ENCODE measurements around the gene RAB1A. TPM values are rescaled to one million over a fixed set of nuclear protein-coding genes. Genes with fewer than 3 reads are reported as not detected.

Gene RAB1A
- total and polyA plus RNA-seq, 2 of the 13 experiments (the other 11 are each of a cell fraction or from before 2014, with no cell fraction given): 206 to 226 TPM

- TF ChIP-seq, protein P1, sequence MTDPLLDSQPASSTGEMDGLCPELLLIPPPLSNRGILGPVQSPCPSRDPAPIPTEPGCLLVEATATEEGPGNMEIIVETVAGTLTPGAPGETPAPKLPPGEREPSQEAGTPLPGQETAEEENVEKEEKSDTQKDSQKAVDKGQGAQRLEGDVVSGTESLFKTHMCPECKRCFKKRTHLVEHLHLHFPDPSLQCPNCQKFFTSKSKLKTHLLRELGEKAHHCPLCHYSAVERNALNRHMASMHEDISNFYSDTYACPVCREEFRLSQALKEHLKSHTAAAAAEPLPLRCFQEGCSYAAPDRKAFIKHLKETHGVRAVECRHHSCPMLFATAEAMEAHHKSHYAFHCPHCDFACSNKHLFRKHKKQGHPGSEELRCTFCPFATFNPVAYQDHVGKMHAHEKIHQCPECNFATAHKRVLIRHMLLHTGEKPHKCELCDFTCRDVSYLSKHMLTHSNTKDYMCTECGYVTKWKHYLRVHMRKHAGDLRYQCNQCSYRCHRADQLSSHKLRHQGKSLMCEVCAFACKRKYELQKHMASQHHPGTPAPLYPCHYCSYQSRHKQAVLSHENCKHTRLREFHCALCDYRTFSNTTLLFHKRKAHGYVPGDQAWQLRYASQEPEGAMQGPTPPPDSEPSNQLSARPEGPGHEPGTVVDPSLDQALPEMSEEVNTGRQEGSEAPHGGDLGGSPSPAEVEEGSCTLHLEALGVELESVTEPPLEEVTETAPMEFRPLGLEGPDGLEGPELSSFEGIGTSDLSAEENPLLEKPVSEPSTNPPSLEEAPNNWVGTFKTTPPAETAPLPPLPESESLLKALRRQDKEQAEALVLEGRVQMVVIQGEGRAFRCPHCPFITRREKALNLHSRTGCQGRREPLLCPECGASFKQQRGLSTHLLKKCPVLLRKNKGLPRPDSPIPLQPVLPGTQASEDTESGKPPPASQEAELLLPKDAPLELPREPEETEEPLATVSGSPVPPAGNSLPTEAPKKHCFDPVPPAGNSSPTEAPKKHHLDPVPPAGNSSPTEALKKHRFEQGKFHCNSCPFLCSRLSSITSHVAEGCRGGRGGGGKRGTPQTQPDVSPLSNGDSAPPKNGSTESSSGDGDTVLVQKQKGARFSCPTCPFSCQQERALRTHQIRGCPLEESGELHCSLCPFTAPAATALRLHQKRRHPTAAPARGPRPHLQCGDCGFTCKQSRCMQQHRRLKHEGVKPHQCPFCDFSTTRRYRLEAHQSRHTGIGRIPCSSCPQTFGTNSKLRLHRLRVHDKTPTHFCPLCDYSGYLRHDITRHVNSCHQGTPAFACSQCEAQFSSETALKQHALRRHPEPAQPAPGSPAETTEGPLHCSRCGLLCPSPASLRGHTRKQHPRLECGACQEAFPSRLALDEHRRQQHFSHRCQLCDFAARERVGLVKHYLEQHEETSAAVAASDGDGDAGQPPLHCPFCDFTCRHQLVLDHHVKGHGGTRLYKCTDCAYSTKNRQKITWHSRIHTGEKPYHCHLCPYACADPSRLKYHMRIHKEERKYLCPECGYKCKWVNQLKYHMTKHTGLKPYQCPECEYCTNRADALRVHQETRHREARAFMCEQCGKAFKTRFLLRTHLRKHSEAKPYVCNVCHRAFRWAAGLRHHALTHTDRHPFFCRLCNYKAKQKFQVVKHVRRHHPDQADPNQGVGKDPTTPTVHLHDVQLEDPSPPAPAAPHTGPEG (CRISPR knock-in tag; IDR thresholded peaks at IDR 0.05): no peak
- TF ChIP-seq ZNF570 (CRISPR knock-in tag; IDR thresholded peaks at IDR 0.05; ENCODE audit: borderline replicate concordance) (no peak), ELF3 (CRISPR knock-in tag; IDR thresholded peaks at IDR 0.05) (no peak), TAF1 (CRISPR knock-in tag; IDR thresholded peaks at IDR 0.05) (no peak), NONO (IDR thresholded peaks at IDR 0.05) (no peak), NONO (CRISPR knock-in tag; conservative IDR thresholded peaks at IDR 0.05) (no peak; the same call in 1 of the 2 replicates), NFIB (CRISPR knock-in tag; IDR thresholded peaks at IDR 0.05; ENCODE audit: borderline replicate concordance) (peak; percentile 50; the same call in 1 of the 2 replicates), CAMTA2 (CRISPR knock-in tag; IDR thresholded peaks at IDR 0.05; ENCODE audit: borderline replicate concordance) (peak; percentile 49; the same call in 1 of the 2 replicates), ZNF3 (CRISPR knock-in tag; IDR thresholded peaks at IDR 0.05) (no peak), ZNF562 (CRISPR knock-in tag; IDR thresholded peaks at IDR 0.05; ENCODE audit: borderline replicate concordance) (no peak), ZNF737 (CRISPR knock-in tag; IDR thresholded peaks at IDR 0.05; ENCODE audit: borderline replicate concordance) (no peak), ZNF709 (CRISPR knock-in tag; IDR thresholded peaks at IDR 0.05) (no peak), SMARCC2 (IDR thresholded peaks at IDR 0.05) (no peak), ZKSCAN8 (CRISPR knock-in tag; IDR thresholded peaks at IDR 0.05; ENCODE audit: borderline replicate concordance) (no peak), GATA4 (IDR thresholded peaks at IDR 0.05; ENCODE audit: borderline replicate concordance, low read depth) (0 out of 2 replicates have a peak, but pooled peaks have one; percentile 17), SIN3B (IDR thresholded peaks at IDR 0.05; ENCODE audit: low read length) (no peak), KMT2A (CRISPR knock-in tag; IDR thresholded peaks at IDR 0.05) (no peak), POLR2G (IDR thresholded peaks at IDR 0.05; ENCODE audit: low read depth, low read length) (no peak), ZBTB38 (CRISPR knock-in tag; IDR thresholded peaks at IDR 0.05) (no peak), JDP2 (CRISPR knock-in tag; IDR thresholded peaks at IDR 0.05; ENCODE audit: borderline replicate concordance) (no peak; the same call in 1 of the 2 replicates), ZNF674 (CRISPR knock-in tag; IDR thresholded peaks at IDR 0.05; ENCODE audit: low read depth) (0 out of 2 replicates have a peak, but pooled peaks have one; percentile 14), AKAP8 (CRISPR knock-in tag; IDR thresholded peaks at IDR 0.05) (no peak)
Measured at GRCh38 chr2:65055422-65056214, 74.3 kb downstream of the RAB1A start (continued).
